ENCODE measurements around the gene AATK. TPM values are rescaled to one million over a fixed set of nuclear protein-coding genes. Genes with fewer than 3 reads are reported as not detected.

Gene AATK
- total RNA-seq, 1 donor from 2014 or later: 0.62 TPM

GRCh38 chr17:81106716-81107115, 59.3 kb downstream of the AATK start:
- peaks cover 5% of the 10 kb centered on the region for H3K4me1 Mint-ChIP-seq (ENCODE audit: low read depth)
- no peaks in the 10 kb centered on the region for H3K27me3 Mint-ChIP-seq (ENCODE audit: insufficient read depth)
- H3K36me3 Mint-ChIP-seq (ENCODE audit: low read depth): no peaks in the 10 kb centered on the region
- H3K4me3 Mint-ChIP-seq: no peak overlapping the region
- intact Hi-C loops (cut with micrococcal nuclease): no loop called here
- no peak overlapping the region for H3K27ac Mint-ChIP-seq
- DNase-seq (ENCODE audit: low spot score): no peak
- H3K9me3 Mint-ChIP-seq: no peaks in the 10 kb centered on the region

GRCh38 chr17:81103379-81103778, 62.6 kb downstream of the AATK start:
- H3K27ac Mint-ChIP-seq: no peak overlapping the region
- peaks cover 1% of the 10 kb centered on the region for H3K27me3 Mint-ChIP-seq (ENCODE audit: insufficient read depth)
- H3K36me3 Mint-ChIP-seq (ENCODE audit: low read depth): no peaks in the 10 kb centered on the region
- intact Hi-C loops (cut with micrococcal nuclease): no loop called here
- no peaks in the 10 kb centered on the region for H3K9me3 Mint-ChIP-seq
- no peak overlapping the region for H3K4me3 Mint-ChIP-seq
- H3K4me1 Mint-ChIP-seq (ENCODE audit: low read depth): no peaks in the 10 kb centered on the region
- DNase-seq (ENCODE audit: low spot score): no peak

- intact Hi-C loops (cut with micrococcal nuclease): no loop called here
- Mint-ChIP-seq H3K27me3 (ENCODE audit: insufficient read depth) (peaks cover 1% of the 10 kb centered on the region), H3K9me3 (no peaks in the 10 kb centered on the region), H3K36me3 (ENCODE audit: low read depth) (no peaks in the 10 kb centered on the region), H3K4me3 (no peak overlapping the region), H3K27ac (no peak overlapping the region), H3K4me1 (ENCODE audit: low read depth) (no peaks in the 10 kb centered on the region)
- no peak for DNase-seq (ENCODE audit: low spot score)
Measured at GRCh38 chr17:81102869-81103268, 63.2 kb downstream of the AATK start.

GRCh38 chr17:81102352-81102751, 63.7 kb downstream of the AATK start:
- peaks cover 1% of the 10 kb centered on the region for H3K27me3 Mint-ChIP-seq (ENCODE audit: insufficient read depth)
- intact Hi-C loops (cut with micrococcal nuclease): no loop called here
- H3K27ac Mint-ChIP-seq: no peak overlapping the region
- H3K9me3 Mint-ChIP-seq: no peaks in the 10 kb centered on the region
- no peaks in the 10 kb centered on the region for H3K36me3 Mint-ChIP-seq (ENCODE audit: low read depth)
- H3K4me1 Mint-ChIP-seq (ENCODE audit: low read depth): no peaks in the 10 kb centered on the region
- no peak for DNase-seq (ENCODE audit: low spot score)
- no peak overlapping the region for H3K4me3 Mint-ChIP-seq

GRCh38 chr17:81101614-81102306, 64.3 kb downstream of the AATK start:
- no peaks in the 10 kb centered on the region for H3K36me3 Mint-ChIP-seq (ENCODE audit: low read depth)
- H3K27me3 Mint-ChIP-seq (ENCODE audit: insufficient read depth): peaks cover 1% of the 10 kb centered on the region
- H3K4me3 Mint-ChIP-seq: no peak overlapping the region
- no peak overlapping the region for H3K27ac Mint-ChIP-seq
- peaks cover 2% of the 10 kb centered on the region for H3K4me1 Mint-ChIP-seq (ENCODE audit: low read depth)
- H3K9me3 Mint-ChIP-seq: no peaks in the 10 kb centered on the region
- intact Hi-C loops (cut with micrococcal nuclease): loop anchor here (1.0 kb wide), 4 partner anchors 78 to 674 kb away; no protein-coding TSS in a partner anchor
- DNase-seq (ENCODE audit: low spot score): peak; percentile 86

GRCh38 chr17:81100668-81101067, 65.4 kb downstream of the AATK start:
- Mint-ChIP-seq H3K27me3 (ENCODE audit: insufficient read depth) (peaks cover 1% of the 10 kb centered on the region), H3K4me3 (no peak overlapping the region), H3K27ac (no peak overlapping the region), H3K36me3 (ENCODE audit: low read depth) (no peaks in the 10 kb centered on the region), H3K4me1 (ENCODE audit: low read depth) (peaks cover 9% of the 10 kb centered on the region), H3K9me3 (no peaks in the 10 kb centered on the region)
- no peak for DNase-seq (ENCODE audit: low spot score)
- intact Hi-C loops (cut with micrococcal nuclease): loop anchor here (1.0 kb wide), 4 partner anchors 77 to 673 kb away; no protein-coding TSS in a partner anchor

GRCh38 chr17:81099888-81100287, 66.1 kb downstream of the AATK start:
- intact Hi-C loops (cut with micrococcal nuclease): no loop called here
- DNase-seq (ENCODE audit: low spot score): no peak
- H3K27me3 Mint-ChIP-seq (ENCODE audit: insufficient read depth): peaks cover 1% of the 10 kb centered on the region
- peaks cover 13% of the 10 kb centered on the region for H3K4me1 Mint-ChIP-seq (ENCODE audit: low read depth)
- no peaks in the 10 kb centered on the region for H3K9me3 Mint-ChIP-seq
- no peak overlapping the region for H3K4me3 Mint-ChIP-seq
- no peak overlapping the region for H3K27ac Mint-ChIP-seq
- no peaks in the 10 kb centered on the region for H3K36me3 Mint-ChIP-seq (ENCODE audit: low read depth)

- H3K27ac Mint-ChIP-seq: no peak overlapping the region
- peaks cover 5% of the 10 kb centered on the region for H3K27me3 Mint-ChIP-seq (ENCODE audit: insufficient read depth)
- H3K9me3 Mint-ChIP-seq: no peaks in the 10 kb centered on the region
- no peak overlapping the region for H3K4me3 Mint-ChIP-seq
- no peaks in the 10 kb centered on the region for H3K36me3 Mint-ChIP-seq (ENCODE audit: low read depth)
- peaks cover 19% of the 10 kb centered on the region for H3K4me1 Mint-ChIP-seq (ENCODE audit: low read depth)
- intact Hi-C loops (cut with micrococcal nuclease): no loop called here
- DNase-seq (ENCODE audit: low spot score): no peak
Measured at GRCh38 chr17:81097943-81098308, 68.1 kb downstream of the AATK start.

- intact Hi-C loops (cut with micrococcal nuclease): no loop called here
Measured at GRCh38 chr17:81097134-81097942, 68.7 kb downstream of the AATK start.

GRCh38 chr17:81096741-81097133, 69.3 kb downstream of the AATK start:
- intact Hi-C loops (cut with micrococcal nuclease): no loop called here
- H3K4me1 Mint-ChIP-seq (ENCODE audit: low read depth): peaks cover 19% of the 10 kb centered on the region
- H3K27ac Mint-ChIP-seq: peak overlapping the region; percentile 16
- H3K9me3 Mint-ChIP-seq: no peaks in the 10 kb centered on the region
- H3K36me3 Mint-ChIP-seq (ENCODE audit: low read depth): no peaks in the 10 kb centered on the region
- H3K4me3 Mint-ChIP-seq: no peak overlapping the region
- no peak for DNase-seq (ENCODE audit: low spot score)
- H3K27me3 Mint-ChIP-seq (ENCODE audit: insufficient read depth): peaks cover 8% of the 10 kb centered on the region

More at GRCh38 chr17:81097134-81097942, 68.7 kb downstream of the AATK start:
- peaks cover 8% of the 10 kb centered on the region for H3K27me3 Mint-ChIP-seq (ENCODE audit: insufficient read depth)
- no peaks in the 10 kb centered on the region for H3K9me3 Mint-ChIP-seq
- H3K27ac Mint-ChIP-seq: peak overlapping the region; percentile 16
- peaks cover 19% of the 10 kb centered on the region for H3K4me1 Mint-ChIP-seq (ENCODE audit: low read depth)
- no peaks in the 10 kb centered on the region for H3K36me3 Mint-ChIP-seq (ENCODE audit: low read depth)
- H3K4me3 Mint-ChIP-seq: no peak overlapping the region
- no peak for DNase-seq (ENCODE audit: low spot score)

GRCh38 chr17:81095383-81095762, 70.6 kb downstream of the AATK start:
- peak overlapping the region; percentile 29 for H3K27ac Mint-ChIP-seq
- intact Hi-C loops (cut with micrococcal nuclease): loop anchor here (1.0 kb wide), 1 partner anchor 61 kb away; no protein-coding TSS in a partner anchor
- H3K36me3 Mint-ChIP-seq (ENCODE audit: low read depth): no peaks in the 10 kb centered on the region
- H3K4me1 Mint-ChIP-seq (ENCODE audit: low read depth): peaks cover 19% of the 10 kb centered on the region
- no peaks in the 10 kb centered on the region for H3K9me3 Mint-ChIP-seq
- DNase-seq (ENCODE audit: low spot score): no peak
- H3K27me3 Mint-ChIP-seq (ENCODE audit: insufficient read depth): peaks cover 8% of the 10 kb centered on the region
- no peak overlapping the region for H3K4me3 Mint-ChIP-seq

GRCh38 chr17:81094509-81095382, 71.3 kb downstream of the AATK start:
- H3K4me1 Mint-ChIP-seq (ENCODE audit: low read depth): peaks cover 19% of the 10 kb centered on the region
- intact Hi-C loops (cut with micrococcal nuclease): loop anchor here (1.0 kb wide), 1 partner anchor 60 kb away; no protein-coding TSS in a partner anchor
- H3K9me3 Mint-ChIP-seq: no peaks in the 10 kb centered on the region
- H3K27ac Mint-ChIP-seq: peak overlapping the region; percentile 74
- peak; percentile 77 for DNase-seq (ENCODE audit: low spot score)
- peak overlapping the region; percentile 5 for H3K4me3 Mint-ChIP-seq
- H3K36me3 Mint-ChIP-seq (ENCODE audit: low read depth): no peaks in the 10 kb centered on the region
- H3K27me3 Mint-ChIP-seq (ENCODE audit: insufficient read depth): peaks cover 8% of the 10 kb centered on the region
